Measurements from ENCODE around the gene NDUFAF8. TPM values are rescaled to one million over a fixed set of nuclear protein-coding genes. Genes with fewer than 3 reads are reported as not detected.

NDUFAF8 gene
- total RNA-seq, 4 donors from 2014 or later, result 17.8 to 39.4 (median 25.9) TPM

- no peak for TF ChIP-seq POLR2AphosphoS5 (IDR thresholded peaks at IDR 0.05)
- no peak for TF ChIP-seq EP300 (IDR thresholded peaks at IDR 0.05)
- no peak for TF ChIP-seq POLR2A (IDR thresholded peaks at IDR 0.05)
- TF ChIP-seq CTCF (IDR thresholded peaks at IDR 0.05), result no peak
- 88% methylated on average over 23 of the region's 37 CpGs for WGBS
Measured at GRCh38 chr17:81245665-81246342, 6.7 kb downstream of the NDUFAF8 start.

GRCh38 chr17:81246343-81246670 is 7.2 kb downstream of the NDUFAF8 start:
- Histone ChIP-seq H3K4me3 (no peak overlapping the region), H3K27me3 (no peaks in the 10 kb centered on the region), H3K9me3 (no peaks in the 10 kb centered on the region), H3K36me3 (peaks cover 28% of the 10 kb centered on the region), H3K27ac (no peak overlapping the region), H3K4me1 (peaks cover 10% of the 10 kb centered on the region)
- DNase-seq (ENCODE audit: low spot score in 2 of 2), result no peak
- WGBS, result 100% methylated on average over 1 of the region's 10 CpGs
- TF ChIP-seq POLR2A (IDR thresholded peaks at IDR 0.05), result no peak
- no peak for TF ChIP-seq CTCF (IDR thresholded peaks at IDR 0.05)

More at GRCh38 chr17:81245665-81246342, 6.7 kb downstream of the NDUFAF8 start:
- Histone ChIP-seq H3K36me3 (peaks cover 23% of the 10 kb centered on the region), H3K27me3 (no peaks in the 10 kb centered on the region), H3K4me1 (peaks cover 11% of the 10 kb centered on the region), H3K27ac (no peak overlapping the region), H3K4me3 (no peak overlapping the region), H3K9me3 (no peaks in the 10 kb centered on the region)
- no peak for DNase-seq (ENCODE audit: low spot score in 2 of 2)

- H3K4me3 ChIP-seq, result no peak overlapping the region
- peaks cover 10% of the 10 kb centered on the region for H3K4me1 ChIP-seq
- no peak overlapping the region for H3K27ac ChIP-seq
- no peaks in the 10 kb centered on the region for H3K9me3 ChIP-seq
- no peak for DNase-seq (ENCODE audit: low spot score in 2 of 2)
- TF ChIP-seq POLR2AphosphoS5 (IDR thresholded peaks at IDR 0.05), result no peak
- no peak for TF ChIP-seq CTCF (IDR thresholded peaks at IDR 0.05)
- no peak for TF ChIP-seq EP300 (IDR thresholded peaks at IDR 0.05)
- TF ChIP-seq POLR2A (IDR thresholded peaks at IDR 0.05), result no peak
- no peaks in the 10 kb centered on the region for H3K27me3 ChIP-seq
- H3K36me3 ChIP-seq, result peaks cover 31% of the 10 kb centered on the region
- 91% methylated on average over 15 of the region's 28 CpGs for WGBS
Measured at GRCh38 chr17:81246679-81247338, 7.7 kb downstream of the NDUFAF8 start.

GRCh38 chr17:81247339-81247990 is 8.3 kb downstream of the NDUFAF8 start:
- H3K27me3 ChIP-seq, result no peaks in the 10 kb centered on the region
- H3K4me1 ChIP-seq, result peaks cover 14% of the 10 kb centered on the region
- H3K36me3 ChIP-seq, result peaks cover 36% of the 10 kb centered on the region
- H3K4me3 ChIP-seq, result no peak overlapping the region
- no peak for DNase-seq (ENCODE audit: low spot score in 2 of 2)
- TF ChIP-seq POLR2A (IDR thresholded peaks at IDR 0.05) (no peak), POLR2AphosphoS5 (IDR thresholded peaks at IDR 0.05) (no peak), EP300 (IDR thresholded peaks at IDR 0.05) (no peak), CTCF (IDR thresholded peaks at IDR 0.05) (no peak)
- WGBS, result 88% methylated on average over 15 of the region's 15 CpGs
- no peak overlapping the region for H3K27ac ChIP-seq
- H3K9me3 ChIP-seq, result no peaks in the 10 kb centered on the region

GRCh38 chr17:81248649-81249048 is 9.5 kb downstream of the NDUFAF8 start:
- no peak for DNase-seq (ENCODE audit: low spot score in 2 of 2)
- H3K4me1 ChIP-seq, result peaks cover 14% of the 10 kb centered on the region
- no peaks in the 10 kb centered on the region for H3K9me3 ChIP-seq
- H3K27me3 ChIP-seq, result no peaks in the 10 kb centered on the region
- 81% methylated on average over 13 of the region's 16 CpGs for WGBS
- H3K36me3 ChIP-seq, result peaks cover 33% of the 10 kb centered on the region
- TF ChIP-seq CTCF (IDR thresholded peaks at IDR 0.05) (no peak), EP300 (IDR thresholded peaks at IDR 0.05) (no peak), POLR2AphosphoS5 (IDR thresholded peaks at IDR 0.05) (no peak), POLR2A (IDR thresholded peaks at IDR 0.05) (no peak)
- H3K4me3 ChIP-seq, result no peak overlapping the region
- H3K27ac ChIP-seq, result no peak overlapping the region
